Gastroesophageal sphincter (tissue), 4 donors: ENCODE results near the gene OBSCN. TPM values are rescaled to one million over a fixed set of nuclear protein-coding genes. Genes with fewer than 3 reads are reported as not detected.

Experiments
- ATAC-seq: fragments of 150-250 bp; one replicate; pipeline ENCODE4 v1.9.1; 2016; ENCODE audit warnings: mild to moderate bottlenecking, moderate library complexity
- H3K27ac ChIP-seq, 4 donors: fragments of 200-600 bp; sonication (generic) in 3 of 4; 1 replicate in 3 of 4; 2 replicates in 1 of 4; pipeline ENCODE4 v1.5.1; 2016 to 2019
- H3K27me3 ChIP-seq: fragments of 200-600 bp; sonication (generic); one replicate; pipeline ENCODE4 v1.5.1; 2019
- H3K36me3 ChIP-seq, 2 donors: fragments of 200-600 bp; sonication (generic); one replicate each; pipeline ENCODE4 v1.5.1; 2019; ENCODE audit warnings: control low read depth in 1 of 2
- H3K4me1 ChIP-seq, 3 donors: fragments of 200-600 bp; sonication (generic); 1 replicate in 2 of 3; 2 replicates in 1 of 3; pipeline ENCODE4 v1.5.1; 2016 to 2019; ENCODE audit warnings: control low read depth in 2 of 3
- H3K4me3 ChIP-seq, 2 donors: fragments of 200-600 bp; sonication (generic); one replicate each; pipeline ENCODE4 v1.5.1; 2019; ENCODE audit warnings: mild to moderate bottlenecking in 1 of 2, moderate library complexity in 1 of 2
- H3K9me3 ChIP-seq, 3 donors: fragments of 200-600 bp; sonication (generic); one replicate each; pipeline ENCODE4 v1.5.1; 2017 to 2019; ENCODE audit warnings: control low read depth in 2 of 3
- CTCF ChIP-seq, 4 experiments: fragments of 200-600 bp in 2 of 4; fragments of 450-650 bp in 2 of 4; sonication (generic) in 1 of 4; IDR thresholded peaks; one replicate each; pipeline ENCODE4 v1.5.1; 2017 to 2019; ENCODE audit warnings: antibody characterized with exemption in 4 of 4, mild to moderate bottlenecking in 2 of 4, moderate library complexity in 2 of 4
- EP300 ChIP-seq: sonication (generic); formaldehyde crosslinking; IDR thresholded peaks from one replicate; pipeline ENCODE4 v1.6.1; 2017; ENCODE audit warnings: antibody characterized with exemption, mild to moderate bottlenecking
- POLR2A ChIP-seq, 2 donors: fragments of 450-650 bp; IDR thresholded peaks; one replicate each; pipeline ENCODE4 v1.6.1; 2017; ENCODE audit warnings: antibody characterized with exemption in 2 of 2, mild to moderate bottlenecking in 2 of 2, moderate library complexity in 1 of 2
- POLR2AphosphoS5 ChIP-seq: sonication (generic); formaldehyde crosslinking; IDR thresholded peaks from one replicate; pipeline ENCODE4 v1.6.1; 2017; ENCODE audit warnings: antibody characterized with exemption
- WGBS, 2 donors: methylation state at CpG; one replicate each; pipeline ENCODE4 v1.1.5; 2018; ENCODE audit warnings: low coverage in 1 of 2; 5-methylcytosine and 5-hydroxymethylcytosine counted together
- total RNA-seq, 4 donors: library from RNA; depleted of rRNA; stranded (reverse); fragments of >200 nt; gene quantifications; one replicate each; pipeline ENCODE4 v1.1.0, GENCODE V29; 2016

Gene OBSCN
- total RNA-seq, 4 donors from 2014 or later, result 11.1 to 28.4 (median 20.9) TPM

- Histone ChIP-seq H3K27ac (no peak overlapping the region), H3K4me1 (no peaks in the 10 kb centered on the region), H3K4me3 (no peak overlapping the region), H3K9me3 (no peaks in the 10 kb centered on the region), H3K36me3 (no peaks in the 10 kb centered on the region), H3K27me3 (no peaks in the 10 kb centered on the region)
- ATAC-seq, result no peak
- TF ChIP-seq POLR2A (IDR thresholded peaks at IDR 0.05) (no peak), EP300 (no peak), CTCF (IDR thresholded peaks at IDR 0.05) (no peak), POLR2AphosphoS5 (no peak)
Observed at GRCh38 chr1:228385232-228385631, 177.4 kb downstream of the OBSCN start.

GRCh38 chr1:228387321-228387720, 179.5 kb downstream of the OBSCN start:
- Histone ChIP-seq H3K4me3 (no peak overlapping the region), H3K27me3 (no peaks in the 10 kb centered on the region), H3K9me3 (no peaks in the 10 kb centered on the region), H3K27ac (no peak overlapping the region), H3K36me3 (peaks cover 0 to 3% of the 10 kb centered on the region in 2 donors), H3K4me1 (no peaks in the 10 kb centered on the region)
- no peak for TF ChIP-seq POLR2AphosphoS5
- no peak for TF ChIP-seq EP300
- TF ChIP-seq POLR2A (IDR thresholded peaks at IDR 0.05), result no peak
- TF ChIP-seq CTCF (IDR thresholded peaks at IDR 0.05), result no peak
- ATAC-seq, result no peak

- peaks cover 0 to 26% of the 10 kb centered on the region in 2 donors for H3K36me3 ChIP-seq
- TF ChIP-seq POLR2AphosphoS5 (no peak), POLR2A (IDR thresholded peaks at IDR 0.05) (no peak), EP300 (no peak), CTCF (IDR thresholded peaks at IDR 0.05) (no peak)
- no peak overlapping the region for H3K4me3 ChIP-seq
- H3K9me3 ChIP-seq, result no peaks in the 10 kb centered on the region
- H3K4me1 ChIP-seq, result peaks cover 0 to 19% (median 3%) of the 10 kb centered on the region in 3 donors
- no peak overlapping the region for H3K27ac ChIP-seq
- ATAC-seq, result no peak
- H3K27me3 ChIP-seq, result no peaks in the 10 kb centered on the region
- WGBS, 2 donors, result 76 to 77% methylated on average over 3 to 10 of the region's 10 CpGs
Observed at GRCh38 chr1:228390649-228391048, 182.8 kb downstream of the OBSCN start.

- H3K4me1 ChIP-seq, result peaks cover 0 to 19% (median 3%) of the 10 kb centered on the region in 3 donors
- H3K27me3 ChIP-seq, result no peaks in the 10 kb centered on the region
- 90 to 100% methylated on average over 1 to 2 of the region's 11 CpGs for WGBS, 2 donors
- H3K27ac ChIP-seq, result no peak overlapping the region
- H3K36me3 ChIP-seq, result peaks cover 0 to 35% of the 10 kb centered on the region in 2 donors
- no peaks in the 10 kb centered on the region for H3K9me3 ChIP-seq
- no peak overlapping the region for H3K4me3 ChIP-seq
- TF ChIP-seq CTCF (IDR thresholded peaks at IDR 0.05) (no peak), POLR2AphosphoS5 (no peak), EP300 (no peak), POLR2A (IDR thresholded peaks at IDR 0.05) (no peak)
- peak; percentile 12 for ATAC-seq
Observed at GRCh38 chr1:228391411-228392020, 183.7 kb downstream of the OBSCN start.

- no peaks in the 10 kb centered on the region for H3K9me3 ChIP-seq
- H3K4me3 ChIP-seq, result no peak overlapping the region
- peaks cover 0 to 43% of the 10 kb centered on the region in 2 donors for H3K36me3 ChIP-seq
- no peaks in the 10 kb centered on the region for H3K27me3 ChIP-seq
- no peak for TF ChIP-seq EP300
- no peak for TF ChIP-seq POLR2AphosphoS5
- no peak for TF ChIP-seq CTCF (IDR thresholded peaks at IDR 0.05)
- TF ChIP-seq POLR2A (IDR thresholded peaks at IDR 0.05), result no peak
- H3K4me1 ChIP-seq, result peaks cover 0 to 19% (median 3%) of the 10 kb centered on the region in 3 donors
- ATAC-seq, result no peak
- WGBS, 2 donors, result 94 to 100% methylated on average over 4 to 8 of the region's 12 CpGs
- no peak overlapping the region for H3K27ac ChIP-seq
Observed at GRCh38 chr1:228392111-228392936, 184.5 kb downstream of the OBSCN start.
